ENCODE measurements around the gene TRIM14. TPM values are rescaled to one million over a fixed set of nuclear protein-coding genes. Genes with fewer than 3 reads are reported as not detected.

The TRIM14 gene
- total RNA-seq, 1 experiment from 2014 or later: 12.5 TPM

- H2AFZ ChIP-seq (ENCODE audit: low read length): no peak overlapping the region
These were observed 24.0 kb upstream of the TRIM14 start for GRCh38 chr9:98142925-98143481.

More at GRCh38 chr9:98142925-98143481, 24.0 kb upstream of the TRIM14 start:
- no peaks in the 10 kb centered on the region for H3K79me1 ChIP-seq (ENCODE audit: insufficient read depth, low read depth, low read length, poor library complexity, severe bottlenecking)
- H2BK20ac ChIP-seq (ENCODE audit: low read depth, low read length, poor library complexity, severe bottlenecking): no peak overlapping the region
- H3K4me1 ChIP-seq (ENCODE audit: insufficient read depth, low read length): no peaks in the 10 kb centered on the region
- WGBS (ENCODE audit: extremely low coverage, insufficient read length, low lambda C conversion rate): no CpG with 5 or more reads among the region's 8 CpGs
- TF ChIP-seq CTCF (conservative IDR thresholded peaks at IDR 0.05): no peak
- Mint-ChIP-seq H3K4me3 (no peak overlapping the region), H3K27me3 (ENCODE audit: low read depth) (no peaks in the 10 kb centered on the region), H3K36me3 (ENCODE audit: insufficient read depth in 1 of 3, low read depth in 3 of 3) (peaks cover 0 to 5% (median 0%) of the 10 kb centered on the region in 3 experiments; a peak in 2 of 7 replicates), H3K9me3 (no peaks in the 10 kb centered on the region), H3K27ac (no peak overlapping the region), H3K4me1 (peaks cover 7% of the 10 kb centered on the region in 2 experiments; a peak in 3 of 4 replicates)
- no peak overlapping the region for H3K4ac ChIP-seq (ENCODE audit: low read depth, low read length)
- H4K5ac ChIP-seq (ENCODE audit: insufficient read length, low read depth, low read length): no peak overlapping the region
- no peak overlapping the region for H3K27ac ChIP-seq (ENCODE audit: insufficient read length, low read depth, low read length)
- H4K20me1 ChIP-seq (ENCODE audit: control insufficient read depth, insufficient read depth, insufficient read length): no peaks in the 10 kb centered on the region
- no peak overlapping the region for H2BK120ac ChIP-seq (ENCODE audit: low read depth, low read length, poor library complexity, severe bottlenecking)
- no peaks in the 10 kb centered on the region for H3K23me2 ChIP-seq (ENCODE audit: insufficient read length, low read depth, low read length, poor library complexity, severe bottlenecking)
- DNase-seq: no peak
- H3K18ac ChIP-seq (ENCODE audit: insufficient read length, low read depth, low read length): no peak overlapping the region
- no peak overlapping the region for H3K56ac ChIP-seq (ENCODE audit: insufficient read length, low read depth, low read length)
- H3K9ac ChIP-seq (ENCODE audit: extremely low read depth, insufficient read length, low read length): no peak overlapping the region
- no peaks in the 10 kb centered on the region for H3K79me2 ChIP-seq (ENCODE audit: insufficient read depth, low read length)
- H3K27me3 ChIP-seq (ENCODE audit: insufficient read depth, low read length): no peaks in the 10 kb centered on the region
- no peak overlapping the region for H4K91ac ChIP-seq (ENCODE audit: insufficient read length, low read depth, low read length)
- H3K9me3 ChIP-seq (ENCODE audit: control insufficient read depth, low read depth, low read length): no peaks in the 10 kb centered on the region
- H2BK5ac ChIP-seq (ENCODE audit: insufficient read length, low read length): no peak overlapping the region
- no peak overlapping the region for H2AK5ac ChIP-seq (ENCODE audit: insufficient read length, low read length)
- no peak overlapping the region for H3K14ac ChIP-seq (ENCODE audit: insufficient read depth, low read length)
- H2BK15ac ChIP-seq (ENCODE audit: low read depth, low read length): no peak overlapping the region
- H3K4me2 ChIP-seq (ENCODE audit: insufficient read depth, insufficient read length, low read length): no peak overlapping the region
- no peak overlapping the region for H2BK12ac ChIP-seq (ENCODE audit: insufficient read length, low read depth, low read length)
- H4K8ac ChIP-seq (replicated peaks; ENCODE audit: insufficient read length, low read depth, low read length): no peak overlapping the region
- H3T11ph ChIP-seq (ENCODE audit: low read length): no peak overlapping the region
- no peak overlapping the region for H3K23ac ChIP-seq (ENCODE audit: insufficient read length, low read depth, low read length)
